ENCODE data around the gene PPFIBP2. TPM values are rescaled to one million over a fixed set of nuclear protein-coding genes. Genes with fewer than 3 reads are reported as not detected.

PPFIBP2 gene
- total and polyA plus RNA-seq, 11 donors: 10.5 to 31.1 (median 20.8) TPM

GRCh38 chr11:7473717-7474116 is 40.1 kb upstream of the PPFIBP2 start:
- ATAC-seq (peak in 1 of 4 donors; percentile 27), DNase-seq (no peak)
- no peaks in the 10 kb centered on the region for H3K27me3 ChIP-seq
- intact Hi-C loops (cut with DNase I): no loop called here
- WGBS, 4 donors: 0 to 58% (median 49%) methylated on average over 1 of the region's 1 CpG
- peaks cover 0 to 3% (median 0%) of the 10 kb centered on the region in 9 donors for H3K36me3 ChIP-seq
- no peak overlapping the region for H3K27ac ChIP-seq
- peaks cover 0 to 6% (median 0%) of the 10 kb centered on the region in 12 donors for H3K4me1 ChIP-seq
- TF ChIP-seq POLR2A (IDR thresholded peaks at IDR 0.05) (no peak), CTCF (IDR thresholded peaks at IDR 0.05) (no peak)
- H3K4me3 ChIP-seq: no peak overlapping the region
- no peaks in the 10 kb centered on the region for H3K9me3 ChIP-seq

DNA sequence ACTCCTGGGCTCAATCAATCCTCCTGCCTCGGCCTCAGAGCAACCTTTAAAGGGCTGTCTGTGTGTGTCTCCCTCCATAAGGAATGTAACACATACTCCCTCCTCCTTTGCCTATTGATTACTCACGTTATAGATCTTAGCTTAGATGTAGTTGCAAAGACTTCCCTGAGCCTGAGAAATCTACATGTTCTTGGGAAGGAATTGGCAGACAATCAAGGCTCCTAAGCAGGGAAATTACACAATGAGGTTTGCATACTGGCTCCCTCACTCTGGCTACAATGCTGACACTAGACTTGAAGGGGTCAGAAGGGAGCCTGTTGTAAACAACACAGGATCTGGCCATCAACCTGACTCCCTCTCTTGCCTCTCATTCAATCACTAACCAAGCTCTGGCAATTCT is 33.7 kb upstream of the PPFIBP2 start:
- H3K27me3 ChIP-seq: no peaks in the 10 kb centered on the region
- 66 to 72% (median 70%) methylated on average over 2 of the region's 2 CpGs for WGBS, 4 donors
- no peak for ATAC-seq

DNA sequence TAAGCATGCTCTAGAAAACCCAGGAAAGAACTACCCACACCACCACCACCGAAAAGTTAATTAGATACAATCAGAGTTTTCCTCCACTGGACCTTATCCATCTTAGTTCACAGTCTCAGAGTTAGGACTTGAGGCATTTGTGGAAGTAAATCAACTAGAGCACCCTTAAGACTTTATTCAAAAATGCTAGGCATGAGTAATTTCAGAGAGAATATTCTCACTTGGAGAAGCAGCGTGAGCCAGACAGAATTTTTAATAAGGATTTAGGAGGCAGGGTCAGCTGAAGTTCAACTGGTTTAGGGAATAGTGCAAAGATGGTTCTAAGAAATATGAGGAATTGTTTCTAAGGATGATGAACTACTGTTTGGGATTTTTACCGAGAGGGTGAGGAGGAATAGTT is 29.7 kb upstream of the PPFIBP2 start:
- Histone ChIP-seq H3K27ac (peak overlapping the region in 1 of 12 donors; percentile 56), H3K4me3 (no peak overlapping the region), H3K9me3 (no peaks in the 10 kb centered on the region), H3K4me1 (peaks cover 0 to 12% (median 2%) of the 10 kb centered on the region in 12 donors), H3K36me3 (peaks cover 0 to 14% (median 0%) of the 10 kb centered on the region in 9 donors), H3K27me3 (no peaks in the 10 kb centered on the region)
- no peak for DNase-seq
- intact Hi-C loops (cut with DNase I): no loop called here
- ATAC-seq: no peak
- TF ChIP-seq CTCF (IDR thresholded peaks at IDR 0.05) (no peak), POLR2A (IDR thresholded peaks at IDR 0.05) (no peak)
- WGBS, 4 donors: 78 to 89% (median 88%) methylated on average over 3 of the region's 3 CpGs

More for the DNA sequence above, 33.7 kb upstream of the PPFIBP2 start:
- no peaks in the 10 kb centered on the region for H3K9me3 ChIP-seq
- no peak for DNase-seq
- H3K27ac ChIP-seq: no peak overlapping the region
- H3K4me1 ChIP-seq: peaks cover 0 to 7% (median 0%) of the 10 kb centered on the region in 12 donors
- no peak overlapping the region for H3K4me3 ChIP-seq
- TF ChIP-seq POLR2A (IDR thresholded peaks at IDR 0.05) (no peak), CTCF (IDR thresholded peaks at IDR 0.05) (no peak)
- intact Hi-C loops (cut with DNase I): no loop called here
- no peaks in the 10 kb centered on the region for H3K36me3 ChIP-seq

DNA sequence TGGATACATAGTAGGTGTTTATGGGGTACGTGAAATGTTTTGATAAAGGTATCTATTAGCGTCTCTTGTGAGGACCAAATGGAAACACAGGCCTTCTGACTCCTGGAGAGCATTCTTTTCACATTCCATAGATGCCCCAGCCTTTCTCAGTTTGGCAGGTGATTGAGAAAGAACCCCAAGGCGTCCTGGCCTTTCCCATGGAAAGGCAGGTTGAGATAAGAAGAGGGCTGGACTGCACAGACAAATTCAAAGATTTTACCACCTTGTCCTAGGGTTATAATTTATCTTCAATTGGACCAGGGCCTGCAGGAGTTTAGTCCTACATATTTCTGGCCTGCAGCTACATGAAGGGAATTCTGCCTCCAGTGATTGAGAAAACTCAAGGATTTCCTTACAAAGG is 29.2 kb upstream of the PPFIBP2 start:
- TF ChIP-seq CTCF (IDR thresholded peaks at IDR 0.05) (no peak), POLR2A (IDR thresholded peaks at IDR 0.05) (no peak)
- Histone ChIP-seq H3K27me3 (no peaks in the 10 kb centered on the region), H3K4me3 (peak overlapping the region in 7 of 12 donors; percentile 48 to 72 (median 59)), H3K4me1 (peaks cover 0 to 12% (median 2%) of the 10 kb centered on the region in 12 donors), H3K27ac (peak overlapping the region in 11 of 12 donors; percentile 14 to 72 (median 56)), H3K9me3 (no peaks in the 10 kb centered on the region), H3K36me3 (peaks cover 0 to 18% (median 0%) of the 10 kb centered on the region in 9 donors)
- intact Hi-C loops (cut with DNase I): no loop called here
- WGBS, 4 donors: 62 to 77% (median 65%) methylated on average over 3 of the region's 3 CpGs
- DNase-seq (no peak), ATAC-seq (no peak)
